ENCODE results near the gene PSG11.
"Not testable (repeated sequence)": the region's sequence is repeated elsewhere in the genome, so short reads cannot be mapped to it uniquely, and the experiment has no call there.

The PSG11 gene

DNA sequence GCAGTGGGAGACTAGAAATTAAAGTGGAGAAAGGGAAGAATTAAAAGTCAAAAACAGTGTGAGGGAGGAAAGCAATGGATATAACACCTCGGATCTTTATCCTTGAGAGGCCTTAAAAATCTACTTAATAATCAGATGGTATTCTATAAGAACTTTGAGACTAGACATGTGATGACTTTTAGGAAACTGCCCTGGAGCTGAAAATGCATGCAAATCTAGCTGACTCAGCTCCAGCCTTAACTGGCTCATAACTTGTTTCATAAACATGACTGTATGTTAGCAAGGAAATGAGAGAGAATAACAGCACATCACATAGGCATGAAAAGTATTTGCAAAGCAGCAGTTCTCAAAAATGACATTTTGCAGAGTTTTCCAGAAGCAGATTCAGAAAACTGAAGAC, 38.1 kb downstream of the PSG11 start:
- DNase-seq (ENCODE audit: low spot score) = not testable (repeated sequence)

- no peak for DNase-seq (ENCODE audit: low spot score)
Measured at GRCh38 chr19:42985588-42985987, 40.7 kb downstream of the PSG11 start.

DNA sequence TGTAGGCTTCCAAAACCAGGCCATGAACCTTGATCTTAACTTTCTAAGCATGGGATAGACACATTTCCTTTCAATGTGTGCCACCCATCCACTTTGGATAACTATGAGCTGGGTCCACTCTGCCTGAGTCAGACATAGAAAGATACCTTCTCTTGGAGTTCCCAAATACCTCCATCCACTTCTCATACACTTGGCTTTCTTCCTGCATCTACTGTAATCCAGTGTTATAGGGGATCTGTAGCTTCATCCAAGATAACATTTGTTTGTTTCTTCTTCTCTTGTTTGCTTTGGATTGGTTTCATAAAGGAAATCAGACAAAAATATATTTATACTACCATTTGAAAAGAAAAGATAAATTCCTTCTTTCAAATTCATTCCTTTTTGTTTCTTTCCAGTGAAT, 44.2 kb downstream of the PSG11 start:
- not testable (repeated sequence) for DNase-seq (ENCODE audit: low spot score)

GRCh38 chr19:42971451-42971850, 54.8 kb downstream of the PSG11 start:
- not testable (repeated sequence) for DNase-seq (ENCODE audit: low spot score)

- DNase-seq (ENCODE audit: low spot score) = no peak
Measured at GRCh38 chr19:42965176-42965575, 61.1 kb downstream of the PSG11 start.

DNA sequence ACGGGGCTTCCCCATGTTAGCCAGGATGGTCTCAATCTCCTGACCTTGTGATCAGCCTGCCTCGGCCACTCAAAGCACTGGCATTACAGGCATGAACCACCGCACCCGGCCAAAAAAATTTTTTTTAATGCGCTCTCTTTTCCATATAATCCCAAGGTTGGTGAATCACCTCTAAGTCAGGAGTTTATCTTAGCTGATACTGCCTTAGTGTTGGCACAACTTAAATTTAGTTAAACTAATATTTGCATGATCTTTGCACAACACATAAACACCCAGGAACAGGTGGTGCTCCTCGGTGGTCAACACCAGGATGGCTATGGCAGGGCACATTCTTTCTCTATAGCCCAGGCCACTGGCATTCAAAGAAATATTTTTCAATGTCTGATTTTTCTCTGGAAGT, 65.2 kb downstream of the PSG11 start:
- DNase-seq (ENCODE audit: low spot score) = no peak
